Left ventricle myocardium inferior (tissue), 1 donor: ENCODE measurements around the gene ARHGEF6. TPM values are rescaled to one million over a fixed set of nuclear protein-coding genes. Genes with fewer than 3 reads are reported as not detected.

ENCODE experiments used
- DNase-seq: peaks from one replicate; pipeline ENCODE4 v3.0.0-alpha.2; 2020
- H3K27ac ChIP-seq: fragments of 200-600 bp; replicated peaks from 2 replicates; pipeline ENCODE4 v1.8.0; 2021
- H3K27me3 ChIP-seq: fragments of 200-600 bp; 2 replicates; pipeline ENCODE4 v1.8.0; 2021; ENCODE audit warnings: low read depth
- H3K36me3 ChIP-seq: fragments of 200-600 bp; 2 replicates; pipeline ENCODE4 v1.8.0; 2021
- H3K4me1 ChIP-seq: fragments of 200-600 bp; 2 replicates; pipeline ENCODE4 v1.8.0; 2021
- H3K4me3 ChIP-seq: fragments of 200-600 bp; 2 replicates; pipeline ENCODE4 v1.8.0; 2021; ENCODE audit warnings: mild to moderate bottlenecking, moderate library complexity
- H3K9me3 ChIP-seq: fragments of 200-600 bp; replicated peaks from 2 replicates; pipeline ENCODE4 v1.8.0; 2021
- CTCF ChIP-seq: fragments of 200-600 bp; IDR thresholded peaks from 2 replicates; pipeline ENCODE4 v1.8.0; 2021; ENCODE audit warnings: antibody characterized with exemption, mild to moderate bottlenecking, borderline replicate concordance
- intact Hi-C: fragments of 100-400 bp; cut with micrococcal nuclease; formaldehyde crosslinking; loops from one replicate; pipeline ENCODE4 v1.11.0; 2022
- total RNA-seq: library from RNA; stranded (reverse); fragmentation: NEBNext Ultra II Directional; extraction: Animal tissue kit (Norgen Biotek cat#: 25700); gene quantifications from one replicate; pipeline ENCODE4 v1.2.1, GENCODE V29; 2021
- donor health status: DM: no; HTN: yes; CAD: no; lungs with severe emphysema.

Gene ARHGEF6
- total RNA-seq, 1 donor from 2014 or later, result 54.9 TPM

GRCh38 chrX:136671006-136671610 is 109.6 kb downstream of the ARHGEF6 start:
- H3K36me3 ChIP-seq, result peaks cover 72% of the 10 kb centered on the region
- no peak for TF ChIP-seq CTCF
- H3K4me1 ChIP-seq, result no peaks in the 10 kb centered on the region
- no peak overlapping the region for H3K27ac ChIP-seq
- no peak overlapping the region for H3K4me3 ChIP-seq
- H3K9me3 ChIP-seq, result no peaks in the 10 kb centered on the region
- H3K27me3 ChIP-seq, result no peaks in the 10 kb centered on the region
- no peak for DNase-seq
- intact Hi-C loops, result no loop called here

DNA sequence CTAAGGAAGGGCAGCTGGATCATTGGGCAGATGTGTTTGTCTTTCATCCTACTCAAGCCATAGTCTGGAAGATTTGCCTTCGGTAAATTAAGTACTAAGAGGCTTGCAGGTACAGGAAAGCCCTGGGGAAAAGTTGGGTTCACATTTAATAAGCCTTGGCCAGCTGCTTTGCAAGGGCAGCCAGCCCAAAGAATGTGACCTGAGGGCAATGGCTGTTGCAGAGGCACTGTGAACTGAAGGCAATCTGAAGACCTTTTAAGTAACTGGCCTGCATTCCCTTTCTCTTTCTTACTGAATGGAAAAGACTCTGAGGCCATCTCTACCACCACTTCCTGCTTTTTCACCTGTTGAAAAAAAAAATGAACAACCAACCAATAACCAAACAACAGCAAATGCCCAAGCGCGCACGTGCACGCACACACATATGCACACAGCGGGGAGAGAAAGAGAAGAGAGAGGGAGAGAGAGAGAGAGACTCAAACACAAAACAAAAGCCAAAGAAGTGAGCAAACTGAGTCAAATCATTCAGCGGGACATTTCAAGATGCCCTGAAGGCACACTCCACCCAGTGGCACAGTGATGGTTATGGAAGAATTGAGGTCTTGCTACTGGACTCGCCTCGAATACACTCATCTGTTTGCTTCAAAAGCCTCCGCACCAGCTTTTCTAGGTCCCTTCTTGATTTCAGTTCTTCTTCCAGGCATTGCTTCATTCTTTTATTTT is 113.1 kb downstream of the ARHGEF6 start:
- Histone ChIP-seq H3K27ac (no peak overlapping the region), H3K9me3 (peaks cover 12% of the 10 kb centered on the region), H3K27me3 (no peaks in the 10 kb centered on the region), H3K4me3 (no peak overlapping the region), H3K36me3 (peaks cover 80% of the 10 kb centered on the region), H3K4me1 (no peaks in the 10 kb centered on the region)
- no peak for DNase-seq
- TF ChIP-seq CTCF, result no peak
- intact Hi-C loops, result no loop called here

DNA sequence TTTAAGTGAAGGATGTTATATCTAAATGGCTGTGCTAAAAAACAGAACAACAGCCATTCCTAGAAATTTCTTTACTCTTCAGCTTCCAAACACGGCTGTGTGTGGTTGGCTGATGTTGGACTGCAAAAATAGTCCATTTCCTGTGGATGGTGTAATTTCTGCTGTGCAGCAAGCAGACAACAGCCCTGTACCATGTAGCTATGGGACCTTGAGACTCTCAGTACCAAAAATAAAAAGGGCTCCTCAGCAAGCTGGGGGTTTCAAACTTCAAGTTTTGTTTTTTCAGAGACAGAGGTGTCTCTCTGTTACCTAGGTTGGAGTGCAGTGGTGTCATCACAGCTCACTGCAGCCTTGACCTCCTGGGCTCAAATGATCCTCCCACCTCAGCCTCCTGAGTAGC is 114.6 kb downstream of the ARHGEF6 start:
- H3K4me1 ChIP-seq, result no peaks in the 10 kb centered on the region
- H3K36me3 ChIP-seq, result peaks cover 66% of the 10 kb centered on the region
- no peak for TF ChIP-seq CTCF
- DNase-seq, result no peak
- H3K9me3 ChIP-seq, result peaks cover 12% of the 10 kb centered on the region
- no peaks in the 10 kb centered on the region for H3K27me3 ChIP-seq
- H3K27ac ChIP-seq, result no peak overlapping the region
- intact Hi-C loops, result no loop called here
- no peak overlapping the region for H3K4me3 ChIP-seq

DNA sequence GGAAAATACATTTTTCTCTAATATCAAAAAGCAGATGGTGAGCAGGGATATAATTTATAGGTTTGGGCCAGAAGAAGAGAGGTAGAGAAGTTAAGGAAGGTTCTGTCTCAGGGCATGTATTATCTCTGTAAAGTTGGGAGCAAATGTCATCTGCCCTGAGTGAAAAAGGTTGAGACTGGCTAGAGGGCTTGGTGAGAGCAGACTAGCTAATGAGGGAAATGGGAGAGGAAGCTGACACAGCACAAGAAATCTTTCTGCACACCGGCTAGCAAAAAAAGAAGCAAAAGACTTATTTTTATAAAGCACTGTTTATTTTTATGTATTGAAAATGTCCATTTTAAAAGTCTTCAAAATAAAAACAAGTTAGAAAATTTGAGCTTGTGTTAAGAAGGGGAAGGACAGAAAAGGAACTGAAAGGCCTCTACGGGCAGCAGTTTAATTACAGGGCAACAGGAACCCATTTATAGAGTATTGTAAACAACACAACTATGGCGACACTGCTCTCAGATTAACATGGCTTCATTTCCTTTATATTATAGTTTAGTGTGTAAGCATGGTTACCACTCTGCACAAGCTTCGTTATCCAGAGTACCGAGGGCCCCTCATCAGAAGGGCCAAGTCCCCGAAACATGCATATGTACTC is 115.4 kb downstream of the ARHGEF6 start:
- no peak overlapping the region for H3K27ac ChIP-seq

GRCh38 chrX:136662976-136663375 is 117.8 kb downstream of the ARHGEF6 start:
- H3K27me3 ChIP-seq, result no peaks in the 10 kb centered on the region
- H3K4me3 ChIP-seq, result no peak overlapping the region
- H3K9me3 ChIP-seq, result peaks cover 12% of the 10 kb centered on the region
- DNase-seq, result no peak
- intact Hi-C loops, result no loop called here
- H3K36me3 ChIP-seq, result peaks cover 39% of the 10 kb centered on the region
- H3K4me1 ChIP-seq, result no peaks in the 10 kb centered on the region
- no peak overlapping the region for H3K27ac ChIP-seq
- TF ChIP-seq CTCF, result no peak

More for the DNA sequence above, 115.4 kb downstream of the ARHGEF6 start:
- Histone ChIP-seq H3K27me3 (no peaks in the 10 kb centered on the region), H3K4me1 (no peaks in the 10 kb centered on the region), H3K9me3 (peaks cover 12% of the 10 kb centered on the region), H3K36me3 (peaks cover 61% of the 10 kb centered on the region), H3K4me3 (no peak overlapping the region)
- intact Hi-C loops, result no loop called here
- TF ChIP-seq CTCF, result no peak
- DNase-seq, result no peak
